NCI-H510A treated with DMSO at 0.1 percent for 48 hours (cell line): ENCODE measurements around the gene CD2AP.
A peak's percentile ranks its signal among the peaks of the same experiment; 100 is the strongest.
"Not testable (repeated sequence)": the region's sequence is repeated elsewhere in the genome, so short reads cannot be mapped to it uniquely, and the experiment has no call there.

Source experiments
- DNase-seq: peaks from one replicate; lab custom pipeline; 2025; lab: John Stamatoyannopoulos, UW

Gene CD2AP

DNA sequence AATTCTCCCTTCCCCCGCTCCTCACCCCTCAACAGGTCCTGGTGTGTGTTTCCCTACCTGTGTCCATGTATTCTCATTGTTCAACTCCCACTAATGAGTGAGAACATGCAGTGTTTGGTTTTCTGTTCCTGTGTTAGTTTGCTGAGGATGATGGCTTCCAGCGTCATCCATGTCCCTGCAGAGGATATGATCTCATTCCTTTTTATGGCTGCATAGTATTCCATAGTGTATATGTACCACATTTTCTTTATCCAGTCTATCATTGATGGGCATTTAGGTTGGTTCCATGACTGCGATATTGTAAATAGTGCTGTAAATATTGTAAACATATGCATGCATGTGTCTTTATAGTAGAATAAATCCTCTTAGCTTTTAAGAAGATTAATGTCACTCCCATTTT lies 89.0 kb downstream of the CD2AP start:
- DNase-seq: not testable (repeated sequence)

DNA sequence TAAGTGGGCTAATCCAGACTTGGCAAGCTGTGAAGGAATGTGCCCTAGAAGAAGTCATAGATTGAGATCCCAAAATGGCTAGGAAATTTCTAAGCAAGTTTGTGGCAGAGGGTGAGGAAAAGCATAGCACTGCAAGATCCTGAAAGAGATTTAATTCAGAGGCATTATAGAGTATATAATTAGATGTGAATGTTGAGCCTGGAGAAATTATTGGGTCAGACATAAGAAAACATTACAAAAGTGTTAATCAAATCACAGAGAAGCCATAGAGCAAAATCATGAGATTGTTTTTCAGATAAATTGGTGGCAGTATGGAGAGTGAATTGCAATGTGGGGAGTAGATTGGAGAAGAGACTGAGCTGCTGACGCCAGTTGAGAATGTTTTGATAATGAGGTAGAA lies 90.0 kb downstream of the CD2AP start:
- no peak for DNase-seq

GRCh38 chr6:47571488-47571887 lies 93.9 kb downstream of the CD2AP start:
- no peak for DNase-seq

- DNase-seq: no peak
These were observed 95.5 kb downstream of the CD2AP start for GRCh38 chr6:47573109-47573508.

DNA sequence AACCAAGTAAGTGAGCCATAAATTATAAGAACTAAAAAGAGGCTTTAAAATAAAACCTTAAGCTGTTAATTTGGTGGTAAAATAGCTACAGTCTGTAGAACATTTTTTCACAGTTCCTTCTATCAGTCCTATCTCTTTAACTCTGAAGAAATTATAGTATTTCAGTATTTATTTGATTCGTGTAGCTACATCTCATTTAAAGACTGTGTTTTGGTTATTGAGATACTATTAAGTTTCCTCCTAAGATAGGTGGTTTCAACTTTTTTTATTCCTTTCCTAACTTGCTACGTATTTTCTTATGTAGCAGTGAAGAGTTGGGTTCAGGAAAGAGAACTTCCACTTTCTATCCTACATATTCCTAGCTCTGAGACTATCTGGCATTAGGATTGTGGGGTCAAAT lies 97.2 kb downstream of the CD2AP start:
- DNase-seq: no peak

DNA sequence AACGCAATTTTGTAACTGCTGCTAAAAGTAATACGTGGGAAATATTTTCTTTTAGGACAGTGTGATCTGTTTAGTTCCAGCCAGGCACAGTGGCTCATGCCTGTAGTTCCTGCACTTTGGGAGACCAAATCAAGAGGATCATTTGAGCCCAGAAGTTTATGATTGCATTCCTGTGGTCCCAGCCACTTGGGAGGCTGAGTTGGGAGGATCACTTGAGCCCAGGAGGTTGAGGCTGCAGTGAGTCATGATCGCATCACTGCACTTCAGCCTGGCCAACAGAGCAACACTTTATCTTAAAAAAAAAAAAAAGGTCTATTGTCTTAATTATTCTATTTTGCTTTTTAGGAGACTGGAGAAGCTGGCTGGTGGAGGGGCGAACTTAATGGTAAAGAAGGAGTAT lies 101.5 kb downstream of the CD2AP start:
- no peak for DNase-seq

GRCh38 chr6:47581591-47581990 lies 104.0 kb downstream of the CD2AP start:
- DNase-seq: no peak

DNA sequence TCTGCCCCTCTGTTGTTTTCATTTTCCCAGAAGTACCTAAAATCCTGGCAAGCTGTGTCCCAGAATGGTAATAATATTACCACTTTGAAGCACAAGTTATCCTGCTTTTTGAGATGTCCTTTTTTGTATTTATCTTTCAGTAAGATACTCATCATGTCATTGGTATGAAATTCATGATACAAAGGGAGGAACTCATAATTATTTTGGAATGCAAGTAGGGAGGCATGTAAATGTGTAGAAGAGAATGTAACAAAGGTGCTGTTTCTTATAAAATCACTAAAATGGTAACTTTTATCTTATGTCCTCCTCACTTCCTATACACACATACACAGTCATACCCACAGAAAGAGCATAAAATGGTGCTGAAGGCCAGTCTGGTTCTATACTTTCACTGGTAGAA lies 109.9 kb downstream of the CD2AP start:
- no peak for DNase-seq

GRCh38 chr6:47592131-47592840 lies 114.7 kb downstream of the CD2AP start:
- DNase-seq: no peak

- DNase-seq: no peak
These were observed 116.4 kb downstream of the CD2AP start for GRCh38 chr6:47593979-47594378.

DNA sequence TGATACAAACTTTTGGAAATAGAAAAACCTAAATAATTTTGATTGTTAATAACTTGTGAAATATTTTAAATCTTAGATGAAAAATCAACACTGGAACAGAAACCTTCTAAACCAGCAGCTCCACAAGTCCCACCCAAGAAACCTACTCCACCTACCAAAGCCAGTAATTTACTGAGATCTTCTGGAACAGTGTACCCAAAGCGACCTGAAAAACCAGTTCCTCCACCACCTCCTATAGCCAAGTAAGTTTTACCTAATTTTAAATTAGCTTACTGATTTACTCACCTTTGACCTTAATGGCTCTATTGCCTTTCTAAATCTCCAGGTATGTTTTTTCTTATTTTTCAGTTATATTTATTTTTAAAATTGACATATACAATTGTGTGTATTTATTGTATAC lies 118.2 kb downstream of the CD2AP start:
- DNase-seq: no peak

DNA sequence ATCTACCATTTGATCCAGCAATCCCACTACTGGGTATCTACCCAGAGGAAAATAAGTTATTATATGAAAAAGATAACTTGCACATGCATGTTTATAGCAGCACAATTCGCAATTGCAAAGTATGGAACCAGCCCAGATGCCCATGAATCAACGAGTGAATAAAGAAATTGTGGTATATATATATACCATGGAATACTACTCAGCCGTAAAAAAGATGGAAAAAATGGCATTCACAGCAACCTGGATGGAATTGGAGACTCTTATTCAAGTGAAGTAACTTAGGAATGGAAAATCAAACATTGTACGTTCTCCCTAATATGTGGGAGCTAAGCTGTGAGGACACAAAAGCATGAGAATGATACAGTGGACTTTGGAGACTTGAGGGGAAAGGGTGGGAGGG lies 120.8 kb downstream of the CD2AP start:
- no peak for DNase-seq

GRCh38 chr6:47599512-47599911 lies 121.9 kb downstream of the CD2AP start:
- DNase-seq: no peak

DNA sequence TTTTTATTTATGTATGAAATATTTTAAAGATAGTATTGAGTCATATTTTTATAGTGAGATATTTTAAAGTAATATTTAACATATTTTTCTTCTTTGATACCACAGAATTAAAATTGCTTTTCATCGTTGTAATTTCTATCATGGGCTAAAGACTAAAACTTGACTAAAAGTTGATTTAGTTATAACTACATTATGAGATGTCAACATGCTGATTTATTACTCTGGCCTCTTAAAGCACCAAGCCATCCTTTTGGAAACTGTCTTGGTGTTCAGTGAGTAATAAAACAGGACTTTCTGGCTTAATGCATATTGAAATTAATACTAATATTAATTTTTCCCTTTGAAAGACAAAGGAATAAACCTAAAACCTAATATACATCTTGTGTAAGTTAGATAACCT lies 125.6 kb downstream of the CD2AP start:
- DNase-seq: no peak

- no peak for DNase-seq
These were observed 126.4 kb downstream of the CD2AP start for GRCh38 chr6:47603995-47604394.

DNA sequence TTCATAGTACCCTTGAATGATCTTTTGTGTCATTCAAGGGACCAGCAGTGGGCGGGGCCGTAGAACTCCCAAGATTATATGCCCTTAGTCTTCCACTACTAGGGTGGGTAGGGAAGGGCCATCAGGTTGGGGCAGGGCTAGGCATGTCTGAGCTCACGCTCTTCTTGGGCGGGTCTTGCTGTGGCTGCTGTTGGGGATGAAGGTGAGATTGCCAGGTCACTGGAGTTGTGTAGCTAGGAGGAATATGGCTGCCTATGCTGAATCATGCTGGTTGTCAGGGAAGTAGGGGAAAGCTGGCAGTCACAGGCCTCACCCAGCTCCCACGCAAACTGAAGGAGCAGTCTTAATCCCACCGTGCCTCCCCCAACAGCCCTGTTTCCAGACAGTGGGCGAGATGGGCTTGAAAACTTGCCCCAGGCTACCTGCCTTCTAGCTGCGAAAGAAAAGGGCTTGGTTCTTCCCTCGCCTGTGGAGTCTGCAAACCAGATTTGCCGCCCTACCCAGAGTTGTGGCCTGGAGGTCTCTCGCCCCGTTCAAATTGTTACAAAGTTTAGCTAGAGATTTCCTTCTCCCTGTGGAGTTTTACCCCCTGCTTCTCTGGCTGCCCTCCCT lies 144.4 kb downstream of the CD2AP start:
- DNase-seq: no peak

GRCh38 chr6:47626782-47627181 lies 149.2 kb downstream of the CD2AP start:
- DNase-seq: no peak

GRCh38 chr6:47628448-47629272 lies 151.1 kb downstream of the CD2AP start:
- no peak for DNase-seq

- DNase-seq: no peak
These were observed 152.4 kb downstream of the CD2AP start for GRCh38 chr6:47629954-47630353.

- DNase-seq: no peak
These were observed 153.0 kb downstream of the CD2AP start for GRCh38 chr6:47630587-47630986.

GRCh38 chr6:47631269-47631772 lies 153.7 kb downstream of the CD2AP start:
- peak; percentile 86 for DNase-seq

- no peak for DNase-seq
These were observed 154.2 kb downstream of the CD2AP start for GRCh38 chr6:47631797-47632196.

GRCh38 chr6:47633141-47633540 lies 155.6 kb downstream of the CD2AP start:
- no peak for DNase-seq
